GM13977 (cell line): Measurements from ENCODE around the gene HIPK2.

Experiments used
- DNase-seq: peaks from one replicate; pipeline ENCODE4 v3.0.0; 2012; ENCODE audit warnings: low spot score
- CTCF ChIP-seq: IDR thresholded peaks from 2 replicates; pipeline ENCODE4 v1.5.1; 2012; ENCODE audit warnings: mild to moderate bottlenecking, control low read depth; ENCODE audit not compliant: insufficient read depth; ENCODE audit errors: extremely low read depth, missing control alignments
- in situ Hi-C: fragments of 300-500 bp; cut with MboI; formaldehyde crosslinking; loops from one replicate; pipeline ENCODE4 v1.12.0; 2022; ENCODE audit warnings: low sequenced_read_pairs, low pct_unique_long_range_greater_than_20kb, mixed read lengths, inconsistent platforms; ENCODE audit not compliant: unreplicated experiment

HIPK2 gene

GRCh38 chr7:139744768-139745677 lies 32.8 kb downstream of the HIPK2 start:
- no peak for TF ChIP-seq CTCF
- DNase-seq: no peak
- in situ Hi-C loops: no loop called here

- TF ChIP-seq CTCF: no peak
- in situ Hi-C loops: no loop called here
- DNase-seq: no peak
These were observed 33.6 kb downstream of the HIPK2 start for GRCh38 chr7:139743967-139744767.

GRCh38 chr7:139743267-139743966 lies 34.4 kb downstream of the HIPK2 start:
- DNase-seq: no peak
- no peak for TF ChIP-seq CTCF
- in situ Hi-C loops: no loop called here

- TF ChIP-seq CTCF: no peak
- in situ Hi-C loops: no loop called here
- no peak for DNase-seq
These were observed 35.9 kb downstream of the HIPK2 start for GRCh38 chr7:139741789-139742344.

GRCh38 chr7:139741239-139741638 lies 36.6 kb downstream of the HIPK2 start:
- in situ Hi-C loops: no loop called here
- no peak for TF ChIP-seq CTCF
- DNase-seq: no peak
